ENCODE measurements around the gene MESP2. TPM values are rescaled to one million over a fixed set of nuclear protein-coding genes. Genes with fewer than 3 reads are reported as not detected.

MESP2 gene
- total and polyA plus RNA-seq, 9 of the 15 experiments (the other 6 are each of a cell fraction or from before 2014, with no cell fraction given) = 0.08 to 0.82 (median 0.37) TPM

- TF ChIP-seq POU5F1 (IDR thresholded peaks at IDR 0.05; ENCODE audit: borderline replicate concordance, low read depth, low read length, partially characterized antibody) (no peak), TFAP4 (CRISPR knock-in tag; IDR thresholded peaks at IDR 0.05; ENCODE audit: borderline replicate concordance) (no peak), THAP7 (CRISPR knock-in tag; IDR thresholded peaks at IDR 0.05) (no peak), XRCC4 (IDR thresholded peaks at IDR 0.05; ENCODE audit: extremely low read depth, insufficient read depth, insufficient read length) (no peak)
Measured at GRCh38 chr15:89767411-89767915, 8.7 kb upstream of the MESP2 start (continued).

DNA sequence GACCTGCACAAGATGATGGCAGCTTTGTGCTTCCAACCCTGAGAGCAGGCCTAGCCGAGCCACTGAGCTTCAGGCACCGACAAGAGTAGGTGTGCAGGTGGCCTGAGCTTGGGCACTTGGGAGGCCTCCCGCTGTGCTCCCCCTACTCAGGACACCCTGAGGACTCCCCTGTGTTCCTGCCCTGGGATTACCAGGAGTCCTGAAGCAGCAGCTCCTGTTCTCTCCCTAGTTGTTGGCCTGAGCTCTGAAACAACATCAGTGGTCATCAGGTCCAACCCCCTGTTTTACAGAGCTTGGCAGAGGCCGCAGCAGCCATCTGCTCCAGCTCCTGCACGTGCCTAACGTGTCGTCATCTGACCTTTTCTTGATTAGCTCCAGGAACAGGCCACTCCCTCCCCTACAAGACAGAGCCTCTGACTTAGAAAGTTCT is 8.0 kb upstream of the MESP2 start:
- intact Hi-C loops (cut with micrococcal nuclease) = no loop called here
- POLR2A ChIA-PET = interaction anchor here (0.6 to 1.2 kb wide), 4 partner anchors 8 to 1006 kb away, joined by 3 to 4 read pairs (median 4); no protein-coding TSS in a partner anchor
- DNase-seq (ENCODE audit: extremely low read depth in 1 of 4, low spot score in 3 of 4) (peak in 1 of 4 experiments; percentile 33), FAIRE-seq (no peak), ATAC-seq (peak; percentile 55)
- no TSS peak for BruUV-seq (replicated peaks)
- Histone ChIP-seq H3K9ac (ENCODE audit: insufficient read depth in 1 of 2, low read depth in 2 of 2, low read length in 2 of 2) (peak overlapping the region in 1 of 2 experiments; percentile 78; a peak in 2 of 4 replicates), H3K27ac (ENCODE audit: extremely low read depth, low read depth, low read length) (no peak overlapping the region), H3K9me1 (ENCODE audit: control insufficient read depth, insufficient read depth, low read length) (no peaks in the 10 kb centered on the region), H3K4me2 (ENCODE audit: insufficient read depth, low read length) (no peak overlapping the region), H3K79me2 (ENCODE audit: control insufficient read depth, insufficient read depth, low read length) (no peaks in the 10 kb centered on the region), H2AFZ (ENCODE audit: low read depth, low read length) (peak overlapping the region; percentile 38; the same call in 1 of the 2 replicates), H4K20me1 (replicated peaks; ENCODE audit: control insufficient read depth, insufficient read depth, low read length) (no peaks in the 10 kb centered on the region; the same call in 1 of the 2 replicates), H3K36me3 (ENCODE audit: control insufficient read depth, insufficient read depth, low read length) (no peaks in the 10 kb centered on the region), H3K9me3 (replicated peaks; ENCODE audit: control insufficient read depth, insufficient read depth, low read depth, low read length) (no peaks in the 10 kb centered on the region), H3K27me3 (ENCODE audit: control insufficient read depth in 2 of 2, insufficient read depth in 2 of 2, low read length in 2 of 2) (no peaks in the 10 kb centered on the region), H3K4me1 (replicated peaks in 1 of 2; ENCODE audit: control insufficient read depth in 2 of 2, insufficient read depth in 2 of 2, low read length in 2 of 2) (peaks cover 13 to 25% of the 10 kb centered on the region in 2 experiments; a peak in 4 of 5 replicates), H3K4me3 (no peak overlapping the region)
- WGBS (ENCODE audit: insufficient coverage, low coverage, missing lambda C conversion rate) = 44% methylated on average over 7 of the region's 7 CpGs
- in situ Hi-C loops (cut with MboI) = no loop called here
- CTCF ChIA-PET (ENCODE audit: low intra/inter-chr PET ratio) = interaction anchor here (0.6 kb wide), 1 partner anchor 9 kb away, joined by 3 read pairs; no protein-coding TSS in a partner anchor
- peak; percentile 56 for TF ChIP-seq MGA (IDR thresholded peaks at IDR 0.05)
- TF ChIP-seq ATF1 (CRISPR knock-in tag; IDR thresholded peaks at IDR 0.05) = no peak
- TF ChIP-seq ATF1 (tag; IDR thresholded peaks at IDR 0.05) = peak; percentile 33; the same call in 1 of the 2 replicates
